Measurements from ENCODE around the gene LTB4R2.

Gene LTB4R2

GRCh38 chr14:24264298-24264697 lies 45.6 kb upstream of the LTB4R2 start:
- TF ChIP-seq, protein P1, sequence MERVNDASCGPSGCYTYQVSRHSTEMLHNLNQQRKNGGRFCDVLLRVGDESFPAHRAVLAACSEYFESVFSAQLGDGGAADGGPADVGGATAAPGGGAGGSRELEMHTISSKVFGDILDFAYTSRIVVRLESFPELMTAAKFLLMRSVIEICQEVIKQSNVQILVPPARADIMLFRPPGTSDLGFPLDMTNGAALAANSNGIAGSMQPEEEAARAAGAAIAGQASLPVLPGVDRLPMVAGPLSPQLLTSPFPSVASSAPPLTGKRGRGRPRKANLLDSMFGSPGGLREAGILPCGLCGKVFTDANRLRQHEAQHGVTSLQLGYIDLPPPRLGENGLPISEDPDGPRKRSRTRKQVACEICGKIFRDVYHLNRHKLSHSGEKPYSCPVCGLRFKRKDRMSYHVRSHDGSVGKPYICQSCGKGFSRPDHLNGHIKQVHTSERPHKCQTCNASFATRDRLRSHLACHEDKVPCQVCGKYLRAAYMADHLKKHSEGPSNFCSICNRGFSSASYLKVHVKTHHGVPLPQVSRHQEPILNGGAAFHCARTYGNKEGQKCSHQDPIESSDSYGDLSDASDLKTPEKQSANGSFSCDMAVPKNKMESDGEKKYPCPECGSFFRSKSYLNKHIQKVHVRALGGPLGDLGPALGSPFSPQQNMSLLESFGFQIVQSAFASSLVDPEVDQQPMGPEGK (CRISPR knock-in tag; IDR thresholded peaks at IDR 0.05; ENCODE audit: borderline replicate concordance), result no peak
- TF ChIP-seq TCF4 (CRISPR knock-in tag; IDR thresholded peaks at IDR 0.05; ENCODE audit: borderline replicate concordance), result no peak
- TF ChIP-seq GLIS3 (CRISPR knock-in tag; IDR thresholded peaks at IDR 0.05), result no peak
- TF ChIP-seq, protein P2, sequence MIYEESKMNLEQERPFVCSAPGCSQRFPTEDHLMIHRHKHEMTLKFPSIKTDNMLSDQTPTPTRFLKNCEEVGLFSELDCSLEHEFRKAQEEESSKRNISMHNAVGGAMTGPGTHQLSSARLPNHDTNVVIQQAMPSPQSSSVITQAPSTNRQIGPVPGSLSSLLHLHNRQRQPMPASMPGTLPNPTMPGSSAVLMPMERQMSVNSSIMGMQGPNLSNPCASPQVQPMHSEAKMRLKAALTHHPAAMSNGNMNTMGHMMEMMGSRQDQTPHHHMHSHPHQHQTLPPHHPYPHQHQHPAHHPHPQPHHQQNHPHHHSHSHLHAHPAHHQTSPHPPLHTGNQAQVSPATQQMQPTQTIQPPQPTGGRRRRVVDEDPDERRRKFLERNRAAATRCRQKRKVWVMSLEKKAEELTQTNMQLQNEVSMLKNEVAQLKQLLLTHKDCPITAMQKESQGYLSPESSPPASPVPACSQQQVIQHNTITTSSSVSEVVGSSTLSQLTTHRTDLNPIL (CRISPR knock-in tag; IDR thresholded peaks at IDR 0.05; ENCODE audit: low read depth), result no peak
- no peak for TF ChIP-seq ZC3H10 (CRISPR knock-in tag; IDR thresholded peaks at IDR 0.05)
- TF ChIP-seq ARNTL (CRISPR knock-in tag; IDR thresholded peaks at IDR 0.05; ENCODE audit: borderline replicate concordance, low read depth), result no peak
- TF ChIP-seq ZNF70 (CRISPR knock-in tag; IDR thresholded peaks at IDR 0.05), result no peak
- no peak for TF ChIP-seq ZNF565 (CRISPR knock-in tag; conservative IDR thresholded peaks at IDR 0.05; ENCODE audit: low read depth)
- TF ChIP-seq TSHZ2 (CRISPR knock-in tag; IDR thresholded peaks at IDR 0.05), result no peak
- TF ChIP-seq SNAI2 (CRISPR knock-in tag; IDR thresholded peaks at IDR 0.05), result no peak
- TF ChIP-seq, protein P3, sequence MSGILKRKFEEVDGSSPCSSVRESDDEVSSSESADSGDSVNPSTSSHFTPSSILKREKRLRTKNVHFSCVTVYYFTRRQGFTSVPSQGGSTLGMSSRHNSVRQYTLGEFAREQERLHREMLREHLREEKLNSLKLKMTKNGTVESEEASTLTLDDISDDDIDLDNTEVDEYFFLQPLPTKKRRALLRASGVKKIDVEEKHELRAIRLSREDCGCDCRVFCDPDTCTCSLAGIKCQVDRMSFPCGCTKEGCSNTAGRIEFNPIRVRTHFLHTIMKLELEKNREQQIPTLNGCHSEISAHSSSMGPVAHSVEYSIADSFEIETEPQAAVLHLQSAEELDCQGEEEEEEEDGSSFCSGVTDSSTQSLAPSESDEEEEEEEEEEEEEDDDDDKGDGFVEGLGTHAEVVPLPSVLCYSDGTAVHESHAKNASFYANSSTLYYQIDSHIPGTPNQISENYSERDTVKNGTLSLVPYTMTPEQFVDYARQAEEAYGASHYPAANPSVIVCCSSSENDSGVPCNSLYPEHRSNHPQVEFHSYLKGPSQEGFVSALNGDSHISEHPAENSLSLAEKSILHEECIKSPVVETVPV (CRISPR knock-in tag; IDR thresholded peaks at IDR 0.05), result no peak
- TF ChIP-seq ZFP3 (CRISPR knock-in tag; IDR thresholded peaks at IDR 0.05), result no peak
- TF ChIP-seq PPARA (CRISPR knock-in tag; IDR thresholded peaks at IDR 0.05; ENCODE audit: borderline replicate concordance), result no peak
- no peak for TF ChIP-seq TOX (CRISPR knock-in tag; IDR thresholded peaks at IDR 0.05; ENCODE audit: borderline replicate concordance)
- TF ChIP-seq BACH2 (CRISPR knock-in tag; IDR thresholded peaks at IDR 0.05; ENCODE audit: borderline replicate concordance), result no peak
- TF ChIP-seq ZNF8 (CRISPR knock-in tag; IDR thresholded peaks at IDR 0.05), result no peak
- TF ChIP-seq POU6F1 (CRISPR knock-in tag; IDR thresholded peaks at IDR 0.05; ENCODE audit: borderline replicate concordance, low read depth), result no peak
- TF ChIP-seq ESRRG (CRISPR knock-in tag; IDR thresholded peaks at IDR 0.05), result no peak
- TF ChIP-seq ISL1 (CRISPR knock-in tag; IDR thresholded peaks at IDR 0.05), result no peak
- ATAC-seq, result no peak

- no peak for TF ChIP-seq ESRRG (CRISPR knock-in tag; IDR thresholded peaks at IDR 0.05)
- TF ChIP-seq RARB (CRISPR knock-in tag; IDR thresholded peaks at IDR 0.05), result no peak
- no peak for TF ChIP-seq ISL1 (CRISPR knock-in tag; IDR thresholded peaks at IDR 0.05)
- no peak for TF ChIP-seq SNAI2 (CRISPR knock-in tag; IDR thresholded peaks at IDR 0.05)
- no peak for TF ChIP-seq ZNF70 (CRISPR knock-in tag; IDR thresholded peaks at IDR 0.05)
- no peak for TF ChIP-seq ZFP30 (CRISPR knock-in tag; IDR thresholded peaks at IDR 0.05)
- TF ChIP-seq, protein P1 (CRISPR knock-in tag; IDR thresholded peaks at IDR 0.05; ENCODE audit: borderline replicate concordance), result no peak
- no peak for ATAC-seq
These were observed 43.3 kb upstream of the LTB4R2 start for GRCh38 chr14:24266344-24267244.
